Measurements from ENCODE around the gene SCN8A.

SCN8A gene

DNA sequence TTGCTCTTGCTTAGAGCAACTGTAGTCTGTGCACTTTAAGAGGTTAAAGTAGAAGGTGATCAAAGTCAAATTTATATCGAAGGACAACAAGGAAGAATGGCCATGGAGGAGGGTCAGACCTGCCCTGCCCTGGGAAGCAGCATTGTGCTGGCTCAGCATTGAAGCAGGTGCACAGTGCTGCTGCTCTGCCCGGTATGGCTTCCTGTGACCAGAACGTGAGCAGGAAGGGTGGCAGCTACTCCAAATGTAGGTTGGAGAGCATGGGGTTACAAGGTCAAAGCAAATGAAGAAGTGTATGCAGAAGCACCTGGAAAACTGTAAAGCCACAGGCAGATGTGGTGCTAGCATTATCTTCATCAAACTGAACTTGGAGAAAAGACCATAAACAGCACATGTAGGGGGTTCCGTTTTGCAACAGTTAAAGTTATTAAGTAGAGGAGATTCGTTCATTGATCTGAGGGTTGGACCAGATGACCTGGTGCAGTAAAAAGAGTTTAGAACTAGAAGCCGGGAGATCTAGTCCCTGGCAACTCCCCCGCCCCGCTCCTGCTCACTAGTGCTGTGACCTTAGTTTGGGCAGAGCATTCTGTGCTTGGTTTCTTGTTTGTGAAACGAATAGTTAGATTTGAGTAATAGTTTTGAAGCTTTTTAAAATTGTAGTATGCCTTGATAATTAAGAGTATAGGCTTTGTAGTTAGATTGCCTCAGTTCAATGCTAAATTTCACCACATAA, 84.2 kb downstream of the SCN8A start:
- DNase-seq: no peak

DNA sequence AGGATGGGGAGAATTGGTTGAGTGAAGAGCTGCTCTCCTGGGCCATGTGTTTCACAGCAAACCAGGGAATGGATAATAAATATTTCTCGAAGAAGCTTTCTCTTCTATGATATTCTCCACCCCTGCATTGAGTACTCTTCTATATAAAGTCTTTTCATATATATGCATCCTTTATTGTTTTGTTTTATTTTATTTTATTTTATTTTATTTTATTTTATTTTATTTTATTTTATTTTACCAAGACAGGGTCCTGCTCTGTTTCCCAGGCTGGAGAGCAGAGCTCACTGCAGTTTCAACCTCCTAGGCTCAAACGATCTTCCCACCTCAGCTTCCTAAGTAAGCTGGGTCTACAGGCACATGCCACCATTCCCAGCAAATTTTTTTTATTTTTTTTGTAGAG, 85.8 kb downstream of the SCN8A start:
- DNase-seq: no peak

DNA sequence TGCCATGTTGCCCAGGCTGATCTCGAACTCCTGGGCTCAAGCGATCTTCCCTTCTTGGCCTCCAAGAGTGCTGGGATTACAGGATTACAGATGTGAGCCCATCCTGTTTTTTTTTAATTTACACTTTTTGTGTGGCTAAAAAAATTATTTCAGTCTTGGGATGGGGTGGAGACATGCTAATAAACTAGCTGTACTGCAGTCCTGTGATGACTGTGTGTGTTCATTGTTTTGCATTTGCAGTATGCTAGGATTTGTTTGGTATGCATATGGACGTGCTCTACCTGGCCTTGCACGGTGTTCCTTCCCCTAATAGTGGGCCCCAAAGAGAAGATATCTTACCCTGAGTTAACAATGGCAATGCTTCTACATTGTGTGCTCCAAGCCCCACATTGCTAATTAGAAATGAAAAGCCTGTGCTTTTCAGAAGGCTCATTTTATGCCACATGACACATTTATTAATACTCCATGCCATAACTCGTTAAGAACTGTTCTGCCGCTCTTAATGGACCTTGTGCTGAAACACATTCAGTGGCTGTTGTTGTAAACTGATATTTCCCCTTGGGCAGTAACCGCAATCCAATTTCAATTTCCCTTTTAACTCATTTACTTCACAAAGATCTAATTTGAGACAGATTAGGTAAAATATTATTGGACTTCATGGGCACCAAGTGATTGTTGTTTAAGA, 86.4 kb downstream of the SCN8A start:
- DNase-seq: no peak

DNA sequence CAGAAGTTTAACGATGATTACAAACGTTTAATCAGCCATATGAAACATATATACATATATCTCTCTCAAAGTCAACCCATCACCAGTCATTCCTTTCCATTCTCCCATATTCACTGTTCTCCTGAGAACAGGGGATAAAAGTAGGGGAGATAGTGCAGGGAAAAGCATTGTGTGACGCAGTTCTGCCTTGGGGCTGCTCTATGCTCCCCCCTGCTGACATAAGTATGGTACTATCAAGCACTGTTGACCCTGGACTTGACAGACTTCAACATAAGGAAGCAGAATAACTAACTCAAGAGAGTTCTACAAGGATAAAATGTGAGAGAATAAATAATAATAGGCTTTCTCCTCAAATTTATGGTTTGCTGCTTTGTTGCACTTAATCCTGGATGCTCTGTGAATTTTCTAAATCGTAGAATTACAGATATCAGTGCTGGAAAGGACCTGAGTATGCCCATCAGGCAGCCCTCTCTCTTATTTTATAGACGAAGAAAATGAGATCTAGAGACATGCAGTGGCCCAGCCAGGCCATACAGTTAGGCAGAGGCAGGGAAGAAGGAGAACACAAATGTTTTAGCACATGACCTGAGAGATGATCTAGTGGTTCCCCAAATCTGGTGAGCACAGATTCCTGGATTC, 87.2 kb downstream of the SCN8A start:
- peak; percentile 41 for DNase-seq

DNA sequence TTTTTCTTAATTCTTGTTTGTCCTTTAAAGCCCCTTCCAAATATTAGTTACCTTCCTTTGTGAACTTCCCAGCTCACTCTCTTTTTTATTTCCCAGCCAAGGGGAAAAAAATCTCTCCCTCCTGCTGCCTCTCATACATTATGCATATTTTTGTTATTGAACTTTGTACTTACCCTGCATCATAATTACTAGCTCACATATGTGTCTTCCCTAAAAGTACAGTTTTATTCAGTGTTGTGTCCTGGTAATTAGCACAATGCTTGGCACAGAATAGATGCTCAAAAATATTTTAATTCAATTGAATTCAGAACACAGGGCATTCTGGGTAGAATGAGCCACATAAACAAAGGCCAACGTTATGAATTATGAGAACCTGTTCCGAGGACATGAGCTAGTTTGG, 91.9 kb downstream of the SCN8A start:
- no peak for DNase-seq

DNA sequence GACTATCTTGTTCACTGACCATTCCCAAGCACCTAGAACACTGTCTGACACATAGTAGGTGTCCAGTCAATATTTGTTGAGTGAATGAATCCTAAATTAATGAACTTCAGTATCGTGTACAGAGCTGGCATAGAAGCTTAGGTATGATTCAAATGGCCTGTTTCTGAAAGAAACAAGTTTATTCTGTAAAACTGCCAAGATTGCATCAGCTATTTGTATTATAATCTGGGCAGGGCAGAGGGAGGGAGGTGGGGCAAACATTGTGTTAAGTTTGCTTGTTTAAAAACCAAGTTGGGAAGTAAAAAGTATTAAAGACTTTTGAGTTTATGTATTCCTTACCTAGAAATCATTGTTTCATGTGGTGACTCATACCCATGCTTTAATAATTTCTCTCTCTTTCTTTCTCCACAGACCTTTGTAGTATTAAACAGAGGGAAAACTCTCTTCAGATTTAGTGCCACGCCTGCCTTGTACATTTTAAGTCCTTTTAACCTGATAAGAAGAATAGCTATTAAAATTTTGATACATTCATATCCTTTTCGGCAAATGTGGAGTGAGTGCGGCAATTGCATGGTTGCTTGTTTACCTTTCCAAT, 92.8 kb downstream of the SCN8A start:
- no peak for DNase-seq

DNA sequence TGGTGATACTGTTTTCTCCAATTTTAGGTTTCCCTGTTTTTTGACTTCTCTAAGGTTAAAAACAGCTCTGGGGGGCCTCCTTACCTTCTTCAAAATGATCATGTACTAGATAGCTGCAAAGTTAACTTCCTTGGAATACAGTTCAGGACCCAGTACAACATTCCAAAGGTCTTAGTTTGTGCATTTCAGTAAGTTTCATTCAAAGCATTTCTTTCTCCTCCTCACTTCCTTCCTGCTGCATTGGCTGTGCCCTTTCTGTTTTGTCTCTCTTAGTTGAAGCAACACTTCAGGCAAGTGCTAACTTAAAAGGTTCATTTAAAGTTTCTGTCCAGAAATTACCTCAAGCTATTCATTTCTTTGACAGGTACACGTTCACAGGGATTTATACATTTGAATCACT, 95.7 kb downstream of the SCN8A start:
- DNase-seq: no peak

DNA sequence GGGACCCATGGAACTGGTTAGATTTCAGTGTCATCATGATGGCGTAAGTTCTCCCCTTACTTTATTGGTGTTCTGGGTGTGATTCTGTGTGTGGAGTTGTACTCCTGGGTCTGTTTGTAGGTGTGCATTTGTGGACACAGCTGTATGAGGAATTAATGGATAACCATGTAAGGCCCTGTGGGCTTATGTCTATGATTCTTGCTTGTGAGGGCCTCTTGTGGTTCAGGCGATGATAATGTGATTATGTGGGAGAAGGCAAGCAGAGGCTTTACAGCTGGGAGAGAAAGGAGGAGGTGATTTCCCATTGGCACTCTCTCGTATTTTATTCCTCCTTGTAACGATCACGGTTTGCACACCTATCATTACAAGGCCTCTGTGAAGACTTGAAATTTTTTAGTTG, 96.1 kb downstream of the SCN8A start:
- no peak for DNase-seq

DNA sequence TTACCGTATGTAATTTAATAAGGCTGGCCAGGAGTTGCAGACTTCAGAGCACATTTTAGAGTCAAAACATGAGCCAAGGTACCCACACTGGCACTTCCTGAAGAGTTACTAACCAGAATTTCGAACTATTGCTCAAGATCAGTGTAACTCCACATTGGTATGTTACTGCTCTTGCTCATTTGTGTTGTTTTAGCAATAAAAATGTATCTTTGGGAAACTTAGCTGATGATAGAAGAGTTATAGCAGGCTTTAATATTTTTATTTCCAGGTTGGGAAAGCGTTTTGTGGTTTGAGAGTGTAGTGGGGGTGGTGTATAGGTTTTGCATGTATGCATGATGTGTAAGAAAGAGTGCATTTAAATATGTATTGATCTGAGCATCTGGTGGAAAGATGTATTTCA, 96.6 kb downstream of the SCN8A start:
- DNase-seq: no peak

DNA sequence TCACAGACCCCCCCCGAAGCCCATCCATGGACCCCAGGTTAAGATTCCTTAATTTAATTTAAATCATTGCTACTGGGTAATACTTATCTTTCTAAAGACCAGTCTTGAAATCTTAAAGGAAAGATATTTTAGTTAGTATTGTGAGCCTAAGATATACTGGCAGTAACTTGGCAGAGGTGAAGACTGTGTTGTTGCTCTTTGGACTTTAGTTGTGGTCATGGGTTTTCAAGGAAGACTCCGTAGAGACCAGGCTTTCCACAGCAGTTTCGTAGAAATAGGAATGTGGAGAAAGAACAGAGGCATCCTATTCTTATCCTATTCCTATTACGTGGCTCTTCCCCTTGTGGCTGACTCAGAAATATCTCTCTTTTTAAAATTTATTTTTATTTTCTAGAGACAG, 99.0 kb downstream of the SCN8A start:
- DNase-seq: no peak

DNA sequence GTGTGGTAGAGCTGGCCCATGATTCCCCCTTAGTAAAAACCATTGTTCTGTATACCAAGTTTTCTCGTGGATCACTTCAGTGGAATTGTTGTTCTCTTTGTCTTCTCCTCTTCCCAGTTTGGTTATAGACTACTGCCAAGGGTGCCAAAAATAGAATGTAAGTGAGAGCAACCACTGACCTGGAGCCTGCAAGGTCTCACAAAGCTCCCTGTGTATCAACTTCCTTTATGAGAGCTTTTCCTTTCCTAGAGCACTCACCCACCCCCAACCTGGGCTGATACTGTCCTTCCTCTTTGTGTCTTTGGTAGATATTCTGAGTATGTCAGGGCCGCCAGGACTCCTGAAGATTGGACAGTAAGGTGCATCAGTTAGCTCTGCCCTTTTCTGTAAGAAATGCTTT, 101.0 kb downstream of the SCN8A start:
- no peak for DNase-seq

DNA sequence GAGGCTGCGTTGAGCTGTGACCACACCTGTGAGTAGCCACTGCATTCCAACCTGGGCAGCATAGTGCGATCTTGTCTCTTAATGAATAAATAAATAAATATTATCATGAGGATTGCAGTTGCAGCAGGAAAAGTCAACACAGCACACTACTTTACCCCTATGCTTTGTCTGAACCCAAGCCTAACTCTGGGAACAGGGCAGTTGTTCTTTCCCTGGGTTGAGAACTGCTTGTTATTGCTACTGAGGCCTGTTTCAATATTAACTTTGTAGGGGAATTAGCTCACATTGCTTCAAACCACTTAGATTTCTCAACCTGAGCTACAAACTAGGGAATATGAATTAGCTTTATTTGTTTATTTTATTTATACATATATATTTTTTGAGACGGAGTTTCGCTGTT, 102.5 kb downstream of the SCN8A start:
- no peak for DNase-seq

DNA sequence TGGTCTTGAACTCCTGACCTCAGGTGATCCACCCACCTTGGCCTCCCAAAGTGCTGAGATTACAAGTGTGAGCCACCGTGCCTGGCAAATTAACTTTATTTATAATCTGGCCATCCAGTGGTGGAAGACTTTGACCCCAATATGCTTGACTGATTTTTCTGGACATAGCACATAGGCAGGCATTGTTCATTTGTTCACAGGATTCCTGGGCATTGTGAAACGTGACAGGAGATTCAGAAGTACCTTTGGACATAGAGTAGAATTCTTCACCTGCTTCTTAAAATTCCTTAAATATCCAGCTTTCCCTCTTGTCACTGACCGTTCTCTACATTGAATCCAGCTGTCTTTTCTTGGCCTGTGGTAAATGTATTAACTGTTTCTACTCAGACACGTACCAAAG, 103.1 kb downstream of the SCN8A start:
- no peak for DNase-seq

DNA sequence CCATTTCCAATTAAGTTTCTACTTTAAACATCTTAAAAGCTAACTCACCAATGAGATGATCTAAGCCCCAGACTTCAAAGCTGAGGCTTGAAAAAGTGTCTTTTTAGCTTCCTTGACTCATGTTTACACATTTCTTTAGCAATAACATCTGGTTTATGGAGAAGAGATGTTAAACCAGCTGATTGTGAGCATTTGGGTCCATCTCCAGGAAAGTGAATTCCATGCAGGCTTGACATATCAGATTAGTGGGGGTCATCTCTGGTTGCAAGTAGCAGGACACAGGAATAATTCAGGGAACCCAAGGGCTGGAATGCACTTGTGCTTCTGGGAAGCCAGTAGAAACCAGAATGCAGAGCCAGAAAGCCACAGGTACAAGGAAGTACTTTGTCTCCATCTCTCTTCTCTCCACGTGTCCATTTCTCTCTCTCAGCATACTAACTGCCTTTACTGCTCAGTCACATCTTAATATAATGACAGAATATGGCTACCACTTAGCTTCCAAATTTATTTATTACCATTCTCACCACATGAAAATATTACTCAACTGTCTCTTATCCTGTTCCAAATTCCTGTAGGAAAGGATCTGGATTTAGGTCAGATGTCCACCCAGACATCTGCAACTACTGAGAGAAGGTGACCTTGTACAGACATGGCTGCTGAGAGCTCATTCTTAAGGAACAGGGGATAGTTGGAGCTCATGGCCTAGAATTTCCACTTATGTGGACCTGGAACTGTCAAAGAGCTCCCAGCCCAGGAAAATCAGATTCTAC, 104.4 kb downstream of the SCN8A start:
- DNase-seq: no peak

DNA sequence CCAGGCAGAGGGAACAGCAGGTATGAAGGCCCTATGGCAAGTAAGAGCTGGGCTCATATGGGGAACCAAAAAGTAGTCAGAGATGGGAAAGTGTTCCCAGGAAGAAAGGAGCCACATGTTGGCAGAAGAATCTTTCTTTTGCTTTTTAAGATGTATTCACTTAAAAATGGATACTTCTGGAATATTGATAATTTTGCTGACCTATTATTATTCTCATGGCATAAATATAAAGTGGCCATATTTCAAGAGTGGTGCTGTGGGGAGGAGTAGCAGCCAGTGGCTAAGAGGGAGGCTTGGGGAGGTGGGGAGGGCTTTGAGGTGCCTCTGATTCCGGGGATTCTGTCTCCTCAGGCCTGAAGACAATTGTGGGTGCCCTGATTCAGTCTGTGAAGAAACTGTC, 108.2 kb downstream of the SCN8A start:
- no peak for DNase-seq

DNA sequence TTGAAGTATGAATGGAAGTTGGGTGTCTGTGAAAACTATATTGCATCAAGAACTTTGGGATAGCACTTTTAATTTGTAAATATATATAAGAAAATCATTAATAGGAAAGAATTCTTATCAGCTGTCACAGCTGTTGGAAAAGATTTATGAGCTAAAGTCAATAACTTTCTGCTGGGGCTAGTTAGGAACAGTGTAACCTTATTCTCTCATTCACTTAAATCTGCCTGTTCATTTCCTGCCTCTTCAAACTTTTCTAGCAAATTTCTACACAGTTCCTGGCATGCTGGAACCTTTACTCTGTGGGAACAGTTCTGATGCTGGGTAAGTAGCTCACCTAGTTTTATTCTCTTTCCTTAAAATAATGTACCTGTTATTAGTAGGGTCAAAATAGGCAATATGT, 109.9 kb downstream of the SCN8A start:
- no peak for DNase-seq

DNA sequence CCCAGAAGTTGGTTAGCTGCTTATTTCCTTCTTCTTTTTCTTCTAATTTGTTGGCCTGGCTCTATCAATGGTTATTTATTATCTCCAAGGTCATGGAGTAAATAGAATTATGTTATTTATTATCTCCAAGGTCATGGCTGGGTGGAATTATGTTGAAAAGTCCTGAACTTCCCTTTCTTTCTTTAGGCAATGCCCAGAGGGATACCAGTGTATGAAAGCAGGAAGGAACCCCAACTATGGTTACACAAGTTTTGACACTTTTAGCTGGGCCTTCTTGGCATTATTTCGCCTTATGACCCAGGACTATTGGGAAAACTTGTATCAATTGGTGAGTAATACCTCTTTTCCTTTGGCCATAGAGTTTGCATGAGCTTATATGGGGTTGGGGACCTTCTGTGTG, 111.6 kb downstream of the SCN8A start:
- DNase-seq: no peak

DNA sequence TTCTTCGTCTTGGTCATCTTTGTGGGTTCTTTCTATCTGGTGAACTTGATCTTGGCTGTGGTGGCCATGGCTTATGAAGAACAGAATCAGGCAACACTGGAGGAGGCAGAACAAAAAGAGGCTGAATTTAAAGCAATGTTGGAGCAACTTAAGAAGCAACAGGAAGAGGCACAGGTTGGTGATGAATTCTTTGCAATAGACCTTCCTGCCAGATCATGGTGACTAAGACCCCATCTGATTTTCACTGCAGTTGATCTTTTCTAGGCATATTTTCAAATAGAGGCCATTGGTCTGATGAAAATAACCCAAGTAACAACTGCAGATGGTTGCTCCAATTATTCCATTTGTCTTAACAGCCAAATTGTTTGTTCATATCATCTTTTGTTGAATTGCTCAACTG, 114.4 kb downstream of the SCN8A start:
- no peak for DNase-seq

DNA sequence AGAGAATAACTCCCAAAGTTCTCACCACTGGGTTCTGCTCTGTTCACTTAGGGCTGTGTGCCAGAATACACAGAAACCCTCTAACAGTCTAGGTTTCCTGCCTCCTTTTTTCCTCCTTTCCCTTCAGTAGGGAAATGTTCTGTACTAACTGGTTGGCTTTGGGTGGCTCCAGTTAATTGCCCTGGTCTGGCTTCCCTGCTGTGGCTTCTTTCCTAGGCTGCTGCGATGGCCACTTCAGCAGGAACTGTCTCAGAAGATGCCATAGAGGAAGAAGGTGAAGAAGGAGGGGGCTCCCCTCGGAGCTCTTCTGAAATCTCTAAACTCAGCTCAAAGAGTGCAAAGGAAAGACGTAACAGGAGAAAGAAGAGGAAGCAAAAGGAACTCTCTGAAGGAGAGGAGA, 115.2 kb downstream of the SCN8A start:
- no peak for DNase-seq

DNA sequence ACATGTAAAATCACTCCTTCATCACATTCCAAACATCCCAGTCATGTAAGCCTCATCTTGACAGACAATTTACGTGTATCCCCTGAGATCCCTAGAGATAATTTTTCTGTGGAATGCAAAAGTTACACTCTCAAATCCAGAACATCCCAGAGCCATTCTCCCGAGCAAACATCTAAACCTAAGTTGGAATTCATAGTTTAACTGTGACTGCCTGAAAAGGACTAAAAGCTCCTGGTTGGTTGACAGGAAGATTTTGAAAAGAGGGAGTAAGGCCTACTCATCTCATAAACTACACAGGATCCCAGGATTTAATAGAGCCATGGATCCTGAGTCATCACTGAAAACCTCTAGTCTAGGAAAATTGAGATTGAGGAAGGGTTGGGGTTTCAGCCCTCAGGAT, 123.6 kb downstream of the SCN8A start:
- no peak for DNase-seq

DNA sequence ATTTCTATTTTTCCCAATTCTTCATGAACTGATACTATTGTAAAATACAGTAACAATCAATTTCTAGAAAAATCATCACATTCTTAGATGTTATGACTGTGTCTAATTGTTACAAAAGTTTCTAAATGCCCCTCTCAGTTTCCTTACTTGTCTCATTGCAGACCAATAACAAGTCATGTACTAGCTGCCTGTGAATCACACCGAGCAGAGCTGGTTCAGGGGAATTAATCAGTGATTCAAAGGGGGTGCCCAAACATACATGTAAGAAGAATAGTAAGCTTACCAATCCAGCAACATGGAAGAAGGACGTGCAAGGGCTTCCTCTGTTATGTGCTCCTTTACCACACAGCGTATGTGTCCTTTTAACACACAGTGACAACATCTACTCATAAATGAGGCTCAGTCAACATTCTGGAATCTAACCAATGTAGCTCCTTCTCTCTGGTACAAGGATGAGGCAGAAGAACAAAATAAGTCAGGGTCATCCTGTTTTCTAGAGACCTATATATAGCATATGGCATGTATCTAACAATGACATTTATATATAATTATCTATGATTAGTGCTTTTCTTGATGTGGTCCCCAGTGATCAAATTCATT, 126.4 kb downstream of the SCN8A start:
- no peak for DNase-seq

DNA sequence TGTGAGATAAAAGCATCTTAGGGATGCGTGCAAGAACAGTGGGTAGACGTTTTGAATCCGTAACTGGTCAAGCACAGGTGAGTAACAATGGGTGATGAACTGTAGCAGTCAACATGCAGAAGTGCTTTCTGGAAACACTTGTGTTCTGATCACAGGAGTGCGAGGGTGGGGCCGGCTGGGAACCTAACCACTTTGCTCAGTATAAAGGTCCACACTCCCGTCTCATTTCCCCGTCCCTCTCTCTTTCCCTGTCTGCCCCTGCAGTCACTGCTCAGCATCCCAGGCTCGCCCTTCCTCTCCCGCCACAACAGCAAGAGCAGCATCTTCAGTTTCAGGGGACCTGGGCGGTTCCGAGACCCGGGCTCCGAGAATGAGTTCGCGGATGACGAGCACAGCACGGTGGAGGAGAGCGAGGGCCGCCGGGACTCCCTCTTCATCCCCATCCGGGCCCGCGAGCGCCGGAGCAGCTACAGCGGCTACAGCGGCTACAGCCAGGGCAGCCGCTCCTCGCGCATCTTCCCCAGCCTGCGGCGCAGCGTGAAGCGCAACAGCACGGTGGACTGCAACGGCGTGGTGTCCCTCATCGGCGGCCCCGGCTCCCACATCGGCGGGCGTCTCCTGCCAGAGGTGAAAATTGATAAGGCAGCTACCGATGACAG, 130.4 kb downstream of the SCN8A start:
- DNase-seq: peak; percentile 14
